Adipocyte (in vitro differentiated cells): ENCODE results near the gene GABARAPL1.

ENCODE experiments used
- DNase-seq: peaks from one replicate; pipeline ENCODE4 v3.0.0-alpha.2; 2015; ENCODE audit warnings: low read depth
- H3K27me3 ChIP-seq: replicated peaks from 2 replicates; pipeline ENCODE4 v1.7.0; 2013; ENCODE audit warnings: mild to moderate bottlenecking, low read length, moderate library complexity; ENCODE audit not compliant: control insufficient read depth, insufficient read depth
- H3K36me3 ChIP-seq: 2 replicates; pipeline ENCODE4 v1.7.0; 2013; ENCODE audit warnings: low read length, mild to moderate bottlenecking, moderate library complexity; ENCODE audit not compliant: control insufficient read depth, insufficient read depth, severe bottlenecking
- H3K4me1 ChIP-seq: 2 replicates; pipeline ENCODE4 v1.7.0; 2013; ENCODE audit warnings: mild to moderate bottlenecking, low read length, moderate library complexity; ENCODE audit not compliant: control insufficient read depth, insufficient read depth
- H3K4me3 ChIP-seq: 2 replicates; pipeline ENCODE4 v1.7.0; 2013; ENCODE audit warnings: mild to moderate bottlenecking, low read length, moderate library complexity
- H3K9ac ChIP-seq: 2 replicates; pipeline ENCODE4 v1.7.0; 2013; ENCODE audit warnings: mild to moderate bottlenecking, low read length, moderate library complexity
- H3K9me3 ChIP-seq: 2 replicates; pipeline ENCODE4 v1.7.0; 2013; ENCODE audit warnings: mild to moderate bottlenecking, low read length, moderate library complexity; ENCODE audit not compliant: control insufficient read depth

GABARAPL1 gene

DNA sequence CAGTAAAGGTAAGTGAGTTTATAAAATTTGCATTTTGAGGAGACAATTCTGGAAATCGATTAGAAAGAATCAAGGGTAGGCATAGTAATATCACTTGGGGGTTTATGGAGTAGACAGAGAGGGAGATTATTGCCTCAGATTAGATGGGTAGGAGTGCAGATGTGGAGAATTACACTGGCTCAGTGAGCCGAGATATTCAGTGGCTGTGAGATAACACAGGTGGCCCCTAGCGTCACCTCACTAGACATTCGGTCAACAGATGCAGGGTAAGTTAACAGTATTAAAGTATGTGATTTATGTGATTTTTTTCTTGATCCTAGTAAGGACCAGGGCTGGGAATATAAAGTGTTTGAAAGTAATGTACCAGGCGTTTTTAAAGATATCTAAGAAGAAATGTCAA is 55.4 kb downstream of the GABARAPL1 start:
- no peak for DNase-seq
- H3K4me3 ChIP-seq, result no peak overlapping the region

DNA sequence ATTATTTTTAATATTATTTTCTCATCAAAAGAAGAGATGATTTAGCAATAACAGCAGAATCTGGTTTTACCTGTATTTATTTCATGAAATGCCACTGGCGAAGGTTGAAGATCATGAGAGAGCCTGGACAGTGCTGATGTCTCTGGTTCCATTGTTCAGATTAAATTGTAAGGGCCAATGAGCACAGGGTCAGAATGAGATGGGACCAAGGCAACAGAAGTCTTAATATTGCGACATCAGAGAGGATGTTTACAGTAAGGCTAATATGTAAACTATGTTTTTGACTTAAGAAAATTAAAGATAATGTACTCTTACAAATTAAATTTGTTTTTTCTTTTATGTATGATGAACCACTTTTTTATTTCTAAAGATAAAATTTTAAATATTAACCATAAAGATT is 59.8 kb downstream of the GABARAPL1 start:
- Histone ChIP-seq H3K9ac (no peak overlapping the region), H3K27me3 (no peaks in the 10 kb centered on the region), H3K4me3 (no peak overlapping the region), H3K4me1 (no peaks in the 10 kb centered on the region), H3K9me3 (peaks cover 5% of the 10 kb centered on the region), H3K36me3 (no peaks in the 10 kb centered on the region)
- DNase-seq, result no peak

More for the DNA sequence above, 55.4 kb downstream of the GABARAPL1 start:
- Histone ChIP-seq H3K27me3 (no peaks in the 10 kb centered on the region), H3K36me3 (no peaks in the 10 kb centered on the region), H3K9ac (no peak overlapping the region), H3K9me3 (no peaks in the 10 kb centered on the region), H3K4me1 (no peaks in the 10 kb centered on the region)
